B cell (primary cell): ENCODE measurements around the gene AP1S2. TPM values are rescaled to one million over a fixed set of nuclear protein-coding genes. Genes with fewer than 3 reads are reported as not detected.

Source experiments
- ATAC-seq: fragments of 200-7000 bp; cut with Tn5 transposase; one replicate; pipeline ENCODE4 v1.10.0; 2021; ENCODE audit warnings: low read depth, mild to moderate bottlenecking, moderate number of reproducible peaks, moderate library complexity
- CTCF ChIA-PET: fragments of 350-600 bp; sonication (Branson Sonifier 250); formaldehyde crosslinking; loops from one replicate; lab custom pipeline; 2021; ENCODE audit warnings: antibody characterized with exemption, inconsistent platforms; lab: Charles Lee
- POLR2A ChIA-PET: fragments of 350-600 bp; sonication (Branson Sonifier 250); formaldehyde crosslinking; loops from one replicate; lab custom pipeline; 2021; ENCODE audit warnings: antibody characterized with exemption; lab: Charles Lee
- DNase-seq: peaks from one replicate; pipeline ENCODE4 v3.0.0; 2013
- H2AFZ ChIP-seq: 2 replicates; pipeline ENCODE4 v1.6.1; 2012; ENCODE audit warnings: mild to moderate bottlenecking, low read depth, low read length; ENCODE audit not compliant: insufficient read depth, poor library complexity, severe bottlenecking
- H3K27ac ChIP-seq, 2 donors: 1 replicate in 1 of 2; 2 replicates in 1 of 2; pipeline ENCODE4 v1.5.1; 2012 to 2013; ENCODE audit warnings: low read length in 2 of 2, mild to moderate bottlenecking in 2 of 2, moderate library complexity in 1 of 2
- H3K27me3 ChIP-seq, 4 experiments: fragments of 200-600 bp in 1 of 4; sonication (generic) in 1 of 4; replicated peaks in 1 of 4; 1 replicate in 2 of 4; 2 replicates in 2 of 4; pipeline versions ENCODE4 v1.6.1 to v1.7.0; 2013 to 2016; ENCODE audit warnings: low read length in 3 of 4, mild to moderate bottlenecking in 2 of 4, mixed read lengths in 1 of 4, moderate library complexity in 1 of 4; ENCODE audit not compliant: insufficient read depth in 4 of 4, control insufficient read depth in 3 of 4; ENCODE audit errors: control extremely low read depth in 1 of 4
- H3K36me3 ChIP-seq, 2 experiments: replicated peaks in 1 of 2; 1 replicate in 1 of 2; 2 replicates in 1 of 2; pipeline versions ENCODE4 v1.6.1 to v1.7.1; 2013; ENCODE audit warnings: low read length in 1 of 2; ENCODE audit not compliant: insufficient read depth in 2 of 2, control insufficient read depth in 1 of 2; ENCODE audit errors: control extremely low read depth in 1 of 2, extremely low read depth in 1 of 2
- H3K4me1 ChIP-seq, 2 donors: fragments of 200-600 bp in 1 of 2; sonication (generic) in 1 of 2; 1 replicate in 1 of 2; 2 replicates in 1 of 2; pipeline versions ENCODE4 v1.5.1 to v1.6.1; 2013 to 2017; ENCODE audit warnings: low read length in 2 of 2; ENCODE audit not compliant: control insufficient read depth in 2 of 2, insufficient read depth in 2 of 2
- H3K4me2 ChIP-seq: replicated peaks from 2 replicates; pipeline ENCODE3; 2012; ENCODE audit warnings: mild to moderate bottlenecking, low read depth, low read length; ENCODE audit not compliant: poor library complexity, severe bottlenecking
- H3K4me3 ChIP-seq, 5 experiments: fragments of 200-600 bp in 1 of 5; sonication (generic) in 1 of 5; 1 replicate in 3 of 5; 2 replicates in 2 of 5; pipeline versions ENCODE4 v1.5.1 to v1.7.0; 2011 to 2016; ENCODE audit warnings: low read length in 4 of 5, mild to moderate bottlenecking in 4 of 5, low read depth in 2 of 5, control low read depth in 1 of 5, moderate library complexity in 1 of 5; ENCODE audit not compliant: insufficient read depth in 1 of 5; ENCODE audit errors: control extremely low read depth in 1 of 5, extremely low read depth in 1 of 5
- H3K79me2 ChIP-seq: fragments of 200-600 bp; sonication (generic); one replicate; pipeline ENCODE4 v1.6.0; 2016; ENCODE audit warnings: low read length; ENCODE audit not compliant: control insufficient read depth, insufficient read depth
- H3K9ac ChIP-seq: fragments of 200-600 bp; sonication (generic); 2 replicates; pipeline ENCODE4 v1.6.1; 2017; ENCODE audit warnings: mild to moderate bottlenecking, low read length, moderate library complexity
- H3K9me3 ChIP-seq, 3 donors: one replicate each; pipeline versions ENCODE4 v1.6.1 to v1.7.1; 2013; ENCODE audit warnings: low read length in 2 of 3; ENCODE audit not compliant: control insufficient read depth in 2 of 3, insufficient read depth in 1 of 3; ENCODE audit errors: control extremely low read depth in 1 of 3
- H4K20me1 ChIP-seq: 2 replicates; pipeline ENCODE4 v1.6.0; 2012; ENCODE audit warnings: mild to moderate bottlenecking, low read length; ENCODE audit not compliant: insufficient read depth, control insufficient read depth, poor library complexity, severe bottlenecking
- H3K27ac Mint-ChIP-seq: one replicate; pipeline ENCODE4 v1.8.0; 2021; ENCODE audit warnings: mixed read lengths
- H3K27me3 Mint-ChIP-seq: one replicate; pipeline ENCODE4 v1.8.0; 2021; ENCODE audit warnings: mixed read lengths
- H3K4me1 Mint-ChIP-seq: one replicate; pipeline ENCODE4 v1.8.0; 2021; ENCODE audit warnings: mixed read lengths
- H3K4me3 Mint-ChIP-seq: one replicate; pipeline ENCODE4 v1.8.0; 2021; ENCODE audit warnings: mixed read lengths
- H3K9me3 Mint-ChIP-seq: one replicate; pipeline ENCODE4 v1.8.0; 2022; ENCODE audit warnings: mixed read lengths; ENCODE audit not compliant: insufficient read depth
- EZH2 ChIP-seq: IDR thresholded peaks from 2 replicates; pipeline ENCODE4 v1.6.1; 2012; ENCODE audit warnings: borderline replicate concordance, low read depth, mild to moderate bottlenecking, moderate library complexity, low read length; ENCODE audit not compliant: insufficient read depth, poor library complexity, severe bottlenecking
- WGBS: methylation state at CpG from one replicate; pipeline ENCODE4 v1.1.5; 2013; ENCODE audit warnings: missing lambda C conversion rate; ENCODE audit not compliant: insufficient coverage; 5-methylcytosine and 5-hydroxymethylcytosine counted together
- intact Hi-C: fragments of 100-400 bp; cut with micrococcal nuclease; formaldehyde crosslinking; loops from one replicate; pipeline ENCODE4 v1.10.0; 2022
- polyA plus RNA-seq: library from polyadenylated mRNA; depleted of rRNA; stranded (reverse); fragments of >200 nt; gene quantifications from 2 replicates; pipeline ENCODE4 v1.2.3, GENCODE V29; 2012
- total RNA-seq, 2 donors: library from RNA; stranded (reverse); fragments of 120-200 nt in 1 of 2; gene quantifications; 1 replicate in 1 of 2; 2 replicates in 1 of 2; pipeline versions ENCODE4 v1.2.3 to v1.2.4, GENCODE V29; 2013 to 2022
- TF ChIP-seq, protein P1 (sequence below): fragments of 200-600 bp; IDR thresholded peaks from one replicate; pipeline ENCODE4 v1.8.0; 2022; ENCODE audit warnings: antibody characterized with exemption, mild to moderate bottlenecking

The AP1S2 gene
- total and polyA plus RNA-seq, 2 donors (not counting 1 experiment from before 2014, with no cell fraction given) = 23.9 to 37.8 TPM

DNA sequence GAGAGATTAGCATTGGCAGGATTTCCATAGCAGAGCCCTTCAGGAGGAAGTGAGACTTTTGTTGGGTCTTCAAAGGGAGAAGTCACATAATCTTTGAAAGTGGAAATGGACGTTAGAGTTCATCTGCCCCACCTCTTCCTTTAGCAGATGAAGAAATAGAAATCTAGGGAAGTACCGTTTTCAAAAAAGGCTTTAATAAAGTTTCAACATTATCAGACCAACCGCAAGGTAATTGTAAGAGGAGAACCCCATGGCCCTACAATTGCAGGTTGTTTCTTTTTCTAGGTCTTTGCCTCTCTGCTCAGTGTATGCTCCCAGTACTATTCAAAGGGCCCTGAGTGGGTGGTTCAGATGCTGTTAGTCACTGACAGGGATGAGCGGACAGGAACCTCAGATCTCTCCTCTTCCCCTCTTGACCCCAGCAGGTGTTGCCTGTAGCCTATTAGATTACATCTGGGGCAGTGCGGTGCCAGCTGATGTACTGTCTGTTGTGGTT is 48.6 kb upstream of the AP1S2 start:
- H3K27me3 ChIP-seq = no peaks in the 10 kb centered on the region
- no peaks in the 10 kb centered on the region for H3K36me3 ChIP-seq
- ChIA-PET CTCF (interaction anchor here (1.4 kb wide), 1 partner anchor 48 kb away, joined by 4 read pairs; the partner anchor contains the start of gene AP1S2), POLR2A (interaction anchor here (1.1 kb wide), 1 partner anchor 48 kb away, joined by 4 read pairs; the partner anchor contains the start of gene AP1S2)
- H4K20me1 ChIP-seq = no peaks in the 10 kb centered on the region
- peak overlapping the region; percentile 76 to 88 for H3K27ac ChIP-seq
- DNase-seq = peak; percentile 76
- no CpG with 5 or more reads among the region's 5 CpGs for WGBS
- H3K9ac ChIP-seq = peak overlapping the region; percentile 47
- peak overlapping the region; percentile 72 for H3K4me2 ChIP-seq
- peaks cover 0 to 13% (median 7%) of the 10 kb centered on the region in 3 donors for H3K9me3 ChIP-seq
- intact Hi-C loops = loop anchor here (1.0 to 10.0 kb wide), 2 partner anchors 47 to 72 kb away; no protein-coding TSS in a partner anchor
- Mint-ChIP-seq H3K4me1 (peaks cover 22% of the 10 kb centered on the region), H3K27me3 (no peaks in the 10 kb centered on the region), H3K4me3 (peak overlapping the region; percentile 71), H3K27ac (peak overlapping the region; percentile 94), H3K9me3 (peaks cover 2% of the 10 kb centered on the region)
- H2AFZ ChIP-seq = peak overlapping the region; percentile 36
- ATAC-seq = peak; percentile 83
- peak overlapping the region in 3 of 5 experiments; percentile 10 to 50 (median 42) for H3K4me3 ChIP-seq
- no peaks in the 10 kb centered on the region for H3K79me2 ChIP-seq
- TF ChIP-seq EZH2 = no peak
- TF ChIP-seq, protein P1, sequence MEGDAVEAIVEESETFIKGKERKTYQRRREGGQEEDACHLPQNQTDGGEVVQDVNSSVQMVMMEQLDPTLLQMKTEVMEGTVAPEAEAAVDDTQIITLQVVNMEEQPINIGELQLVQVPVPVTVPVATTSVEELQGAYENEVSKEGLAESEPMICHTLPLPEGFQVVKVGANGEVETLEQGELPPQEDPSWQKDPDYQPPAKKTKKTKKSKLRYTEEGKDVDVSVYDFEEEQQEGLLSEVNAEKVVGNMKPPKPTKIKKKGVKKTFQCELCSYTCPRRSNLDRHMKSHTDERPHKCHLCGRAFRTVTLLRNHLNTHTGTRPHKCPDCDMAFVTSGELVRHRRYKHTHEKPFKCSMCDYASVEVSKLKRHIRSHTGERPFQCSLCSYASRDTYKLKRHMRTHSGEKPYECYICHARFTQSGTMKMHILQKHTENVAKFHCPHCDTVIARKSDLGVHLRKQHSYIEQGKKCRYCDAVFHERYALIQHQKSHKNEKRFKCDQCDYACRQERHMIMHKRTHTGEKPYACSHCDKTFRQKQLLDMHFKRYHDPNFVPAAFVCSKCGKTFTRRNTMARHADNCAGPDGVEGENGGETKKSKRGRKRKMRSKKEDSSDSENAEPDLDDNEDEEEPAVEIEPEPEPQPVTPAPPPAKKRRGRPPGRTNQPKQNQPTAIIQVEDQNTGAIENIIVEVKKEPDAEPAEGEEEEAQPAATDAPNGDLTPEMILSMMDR = no peak
- peaks cover 26% of the 10 kb centered on the region in 2 donors for H3K4me1 ChIP-seq

DNA sequence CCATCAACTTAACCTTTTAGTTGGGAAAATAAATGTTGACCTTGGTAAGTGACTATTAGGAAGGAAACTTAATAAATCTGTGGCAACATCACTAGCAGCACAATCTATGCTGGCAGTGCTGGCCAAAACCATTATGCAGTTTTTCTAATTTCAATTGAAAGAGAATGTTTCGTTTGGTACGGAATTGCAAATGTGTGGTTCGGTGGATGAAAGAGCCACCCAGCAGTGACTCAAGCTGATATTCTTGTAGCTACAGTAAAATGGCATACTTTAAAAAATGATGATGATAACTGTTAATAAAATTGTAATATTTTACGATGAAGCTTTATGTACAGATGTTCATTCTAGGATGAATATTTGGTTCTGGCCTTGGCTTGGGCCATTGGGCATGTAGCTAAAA is 40.7 kb upstream of the AP1S2 start:
- intact Hi-C loops = no loop called here
- Histone ChIP-seq H3K27ac (no peak overlapping the region), H3K36me3 (no peaks in the 10 kb centered on the region), H3K27me3 (no peaks in the 10 kb centered on the region), H3K79me2 (no peaks in the 10 kb centered on the region), H3K9ac (no peak overlapping the region), H3K4me2 (no peak overlapping the region), H3K4me3 (no peak overlapping the region), H4K20me1 (no peaks in the 10 kb centered on the region), H3K4me1 (peaks cover 0 to 4% of the 10 kb centered on the region in 2 donors), H3K9me3 (no peaks in the 10 kb centered on the region), H2AFZ (no peak overlapping the region)
- TF ChIP-seq EZH2 = no peak
- TF ChIP-seq, protein P1 = no peak
- Mint-ChIP-seq H3K27me3 (no peaks in the 10 kb centered on the region), H3K9me3 (no peaks in the 10 kb centered on the region), H3K4me1 (peaks cover 8% of the 10 kb centered on the region), H3K27ac (no peak overlapping the region), H3K4me3 (no peak overlapping the region)
- DNase-seq = no peak
- WGBS = 100% methylated on average over 1 of the region's 4 CpGs
- ATAC-seq = no peak
- ChIA-PET CTCF (interaction anchor here (1.1 kb wide), 1 partner anchor 10 kb away, joined by 3 read pairs; no protein-coding TSS in a partner anchor), POLR2A (no interaction called here)
